T-cell (primary cell): ENCODE measurements around the gene DOC2A. TPM values are rescaled to one million over a fixed set of nuclear protein-coding genes. Genes with fewer than 3 reads are reported as not detected.
"Not testable (repeated sequence)": the region's sequence is repeated elsewhere in the genome, so short reads cannot be mapped to it uniquely, and the experiment has no call there.

Experiments
- ATAC-seq, 4 experiments: fragments of 200-7000 bp in 3 of 4; fragments of 150-1000 bp in 1 of 4; cut with Tn5 transposase; replicated peaks in 1 of 4; 1 replicate in 3 of 4; 2 replicates in 1 of 4; pipeline ENCODE4 v1.10.0; 2021; ENCODE audit warnings: moderate library complexity in 3 of 4, mild to moderate bottlenecking in 2 of 4, moderate number of reproducible peaks in 1 of 4
- CTCF ChIA-PET, 2 donors: fragments of 300-600 bp; sonication (Branson Sonifier 250); formaldehyde crosslinking; loops; one replicate each; lab custom pipeline; 2022; ENCODE audit warnings: antibody characterized with exemption in 2 of 2; lab: Charles Lee
- POLR2A ChIA-PET, 2 donors: fragments of 300-600 bp; sonication (Branson Sonifier 250); formaldehyde crosslinking; loops; one replicate each; lab custom pipeline; 2022; ENCODE audit warnings: antibody characterized with exemption in 2 of 2; lab: Charles Lee
- DNase-seq, 35 experiments: peaks; one replicate each; pipeline versions ENCODE4 v3.0.0 to v3.0.0-alpha.2; 2013 to 2023
- H3K27ac ChIP-seq: one replicate; pipeline ENCODE4 v1.5.1; 2013; ENCODE audit warnings: low read length
- H3K27me3 ChIP-seq, 2 experiments: replicated peaks in 1 of 2; 1 replicate in 1 of 2; 2 replicates in 1 of 2; pipeline versions ENCODE4 v1.6.1 to v1.7.0; 2013; ENCODE audit warnings: low read length in 1 of 2, mixed read lengths in 1 of 2; ENCODE audit not compliant: control insufficient read depth in 2 of 2, insufficient read depth in 2 of 2; ENCODE audit errors: extremely low read depth in 1 of 2
- H3K36me3 ChIP-seq, 2 donors: 1 replicate in 1 of 2; 2 replicates in 1 of 2; pipeline versions ENCODE4 v1.6.1 to v1.7.0; 2013; ENCODE audit warnings: low read length in 1 of 2; ENCODE audit not compliant: control insufficient read depth in 2 of 2, insufficient read depth in 1 of 2; ENCODE audit errors: extremely low read depth in 1 of 2
- H3K4me1 ChIP-seq, 2 experiments: 1 replicate in 1 of 2; 2 replicates in 1 of 2; pipeline versions ENCODE4 v1.6.1 to v1.7.0; 2013; ENCODE audit warnings: low read length in 2 of 2, mixed read lengths in 1 of 2; ENCODE audit not compliant: insufficient read depth in 2 of 2, control insufficient read depth in 1 of 2; ENCODE audit errors: extremely low read depth in 1 of 2
- H3K4me3 ChIP-seq, 2 donors: 1 replicate in 1 of 2; 2 replicates in 1 of 2; pipeline versions ENCODE4 v1.5.1 to v1.7.0; 2013; ENCODE audit warnings: mild to moderate bottlenecking in 2 of 2, low read length in 1 of 2, moderate library complexity in 1 of 2; ENCODE audit not compliant: control insufficient read depth in 1 of 2; ENCODE audit errors: extremely low read depth in 1 of 2
- H3K9me3 ChIP-seq: 2 replicates; pipeline ENCODE4 v1.7.0; 2013
- H3K27ac Mint-ChIP-seq, 2 donors: one replicate each; pipeline ENCODE4 v1.8.0; 2020 to 2021; ENCODE audit warnings: mild to moderate bottlenecking in 2 of 2, mixed read lengths in 2 of 2
- H3K27me3 Mint-ChIP-seq, 2 donors: one replicate each; pipeline ENCODE4 v1.8.0; 2021 to 2022; ENCODE audit warnings: mixed read lengths in 2 of 2
- H3K36me3 Mint-ChIP-seq: one replicate; pipeline ENCODE4 v1.8.0; 2021; ENCODE audit warnings: mixed read lengths
- H3K4me1 Mint-ChIP-seq, 3 donors: one replicate each; pipeline ENCODE4 v1.8.0; 2020 to 2022; ENCODE audit warnings: mixed read lengths in 3 of 3, mild to moderate bottlenecking in 1 of 3
- H3K4me3 Mint-ChIP-seq, 3 donors: one replicate each; pipeline ENCODE4 v1.8.0; 2020 to 2022; ENCODE audit warnings: mild to moderate bottlenecking in 3 of 3, mixed read lengths in 3 of 3, moderate library complexity in 3 of 3
- H3K9me3 Mint-ChIP-seq, 3 donors: one replicate each; pipeline ENCODE4 v1.8.0; 2020 to 2022; ENCODE audit warnings: mixed read lengths in 3 of 3
- WGBS: methylation state at CpG from one replicate; pipeline ENCODE4 v1.1.5; 2013; ENCODE audit warnings: missing lambda C conversion rate; ENCODE audit not compliant: insufficient coverage; 5-methylcytosine and 5-hydroxymethylcytosine counted together
- total RNA-seq, 35 experiments: library from RNA in 6 of 35; stranded (reverse) in 6 of 35; fragments of 120-200 nt in 1 of 35; gene quantifications; one replicate each; pipeline versions ENCODE4 v1.2.1 to v1.2.4 and lab custom pipeline; 2013 to 2026

The DOC2A gene
- total RNA-seq, 5 donors from 2014 or later (not counting 1 experiment from before 2014, with no cell fraction given), result 0.15 to 0.38 (median 0.26) TPM; not detected in 1

- no peak overlapping the region for H3K4me3 Mint-ChIP-seq
- no peak for DNase-seq
- Histone ChIP-seq H3K36me3 (no peaks in the 10 kb centered on the region), H3K4me1 (peaks cover 4 to 15% of the 10 kb centered on the region in 2 experiments), H3K27me3 (peaks cover 0 to 76% of the 10 kb centered on the region in 2 experiments), H3K4me3 (no peak overlapping the region), H3K9me3 (no peaks in the 10 kb centered on the region), H3K27ac (no peak overlapping the region)
- H3K27me3 Mint-ChIP-seq, result peaks cover 22 to 35% of the 10 kb centered on the region in 2 donors
- CTCF ChIA-PET, result no interaction called here
- ATAC-seq, result no peak
- POLR2A ChIA-PET, result no interaction called here
- peaks cover 10 to 11% (median 11%) of the 10 kb centered on the region in 3 donors for H3K4me1 Mint-ChIP-seq
- H3K36me3 Mint-ChIP-seq, result no peaks in the 10 kb centered on the region
- no peaks in the 10 kb centered on the region for H3K9me3 Mint-ChIP-seq
- no peak overlapping the region for H3K27ac Mint-ChIP-seq
- WGBS, result 90% methylated on average over 2 of the region's 16 CpGs
Observed at GRCh38 chr16:30024451-30024850, 13.6 kb upstream of the DOC2A start.

DNA sequence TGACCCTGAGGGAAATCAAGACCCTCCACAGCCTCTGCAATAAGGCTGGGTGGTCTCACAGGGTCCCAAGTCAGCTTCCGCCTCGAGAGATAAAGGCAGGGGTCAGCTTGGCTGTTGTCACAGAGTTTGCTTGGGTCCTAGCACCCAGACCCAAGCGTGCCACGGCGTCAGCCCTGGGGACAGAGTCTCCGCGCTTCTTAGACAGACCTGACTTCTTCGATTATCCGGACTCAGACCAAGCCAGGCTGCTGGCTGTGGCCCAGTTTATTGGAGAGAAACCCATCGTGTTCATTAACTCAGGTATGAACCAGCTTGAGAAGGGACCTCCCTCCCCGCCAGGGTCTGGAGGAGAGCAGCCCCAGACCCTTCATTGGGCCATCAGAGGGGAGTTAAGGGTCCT lies 12.8 kb upstream of the DOC2A start:
- ATAC-seq (no peak), DNase-seq (no peak)
- Mint-ChIP-seq H3K36me3 (no peaks in the 10 kb centered on the region), H3K27ac (no peak overlapping the region), H3K4me1 (peaks cover 8 to 11% (median 9%) of the 10 kb centered on the region in 3 donors), H3K9me3 (no peaks in the 10 kb centered on the region), H3K27me3 (peaks cover 18 to 31% of the 10 kb centered on the region in 2 donors), H3K4me3 (no peak overlapping the region)
- Histone ChIP-seq H3K9me3 (no peaks in the 10 kb centered on the region), H3K27me3 (peaks cover 0 to 67% of the 10 kb centered on the region in 2 experiments), H3K27ac (no peak overlapping the region), H3K4me1 (peaks cover 4 to 15% of the 10 kb centered on the region in 2 experiments), H3K36me3 (no peaks in the 10 kb centered on the region), H3K4me3 (no peak overlapping the region)
- POLR2A ChIA-PET, result no interaction called here
- CTCF ChIA-PET, result no interaction called here
- 87% methylated on average over 10 of the region's 11 CpGs for WGBS

GRCh38 chr16:30022887-30023286 lies 12.1 kb upstream of the DOC2A start, which contains the start of gene C16orf92:
TSS of gene C16orf92 (plus strand) at chr16:30023198. CDS start at chr16:30023341, 143 bp downstream.
- Histone ChIP-seq H3K4me1 (peaks cover 4 to 13% of the 10 kb centered on the region in 2 experiments), H3K9me3 (no peaks in the 10 kb centered on the region), H3K27me3 (peaks cover 0 to 60% of the 10 kb centered on the region in 2 experiments), H3K27ac (no peak within 1 kb of the TSS), H3K4me3 (no peak within 1 kb of the TSS), H3K36me3 (no peaks in the 10 kb centered on the region)
- no peaks in the 10 kb centered on the region for H3K36me3 Mint-ChIP-seq
- H3K4me1 Mint-ChIP-seq, result peaks cover 8 to 11% (median 9%) of the 10 kb centered on the region in 3 donors
- no peak for ATAC-seq
- H3K9me3 Mint-ChIP-seq, result no peaks in the 10 kb centered on the region
- no peak within 1 kb of the TSS for H3K4me3 Mint-ChIP-seq
- H3K27ac Mint-ChIP-seq, result no peak within 1 kb of the TSS
- H3K27me3 Mint-ChIP-seq, result peaks cover 14 to 24% of the 10 kb centered on the region in 2 donors
- DNase-seq, result no peak
- WGBS, result 100% methylated on average over 2 of the region's 6 CpGs
- CTCF ChIA-PET, result no interaction called here
- POLR2A ChIA-PET, result no interaction called here

DNA sequence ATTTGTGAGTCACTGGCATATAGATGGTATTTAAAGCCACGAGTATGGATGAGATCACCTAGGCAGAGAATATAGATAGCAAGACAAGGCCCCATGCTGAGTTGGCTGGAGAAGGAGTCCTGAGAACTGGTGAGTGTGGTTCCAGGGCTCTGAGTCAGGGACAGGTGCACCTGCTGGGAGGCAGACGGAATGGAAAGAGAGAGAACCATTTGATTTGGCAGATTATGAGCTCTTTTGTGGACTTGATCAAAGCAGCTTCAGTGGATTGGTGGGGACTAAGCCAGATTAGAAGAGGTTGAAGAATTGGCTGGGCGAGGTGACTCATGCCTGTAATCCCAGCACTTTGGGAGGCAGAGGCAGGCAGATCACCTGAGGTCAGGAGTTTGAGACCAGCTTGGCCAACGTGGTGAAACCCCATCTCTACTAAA lies 7.9 kb upstream of the DOC2A start:
- H3K36me3 ChIP-seq, result no peaks in the 10 kb centered on the region
- no peak overlapping the region for H3K27ac ChIP-seq
- H3K36me3 Mint-ChIP-seq, result no peaks in the 10 kb centered on the region
- H3K4me1 ChIP-seq, result peaks cover 4 to 13% of the 10 kb centered on the region in 2 experiments
- WGBS, result 53% methylated on average over 2 of the region's 4 CpGs
- no peak overlapping the region for H3K27ac Mint-ChIP-seq
- CTCF ChIA-PET, result no interaction called here
- H3K4me1 Mint-ChIP-seq, result peaks cover 6 to 11% (median 9%) of the 10 kb centered on the region in 3 donors
- H3K9me3 Mint-ChIP-seq, result no peaks in the 10 kb centered on the region
- H3K27me3 ChIP-seq, result peaks cover 0 to 23% of the 10 kb centered on the region in 2 experiments
- H3K4me3 Mint-ChIP-seq, result peak overlapping the region in 1 of 3 donors; percentile 9
- H3K4me3 ChIP-seq, result no peak overlapping the region
- H3K27me3 Mint-ChIP-seq, result no peaks in the 10 kb centered on the region
- DNase-seq (no peak), ATAC-seq (no peak)
- H3K9me3 ChIP-seq, result no peaks in the 10 kb centered on the region
- POLR2A ChIA-PET, result no interaction called here

DNA sequence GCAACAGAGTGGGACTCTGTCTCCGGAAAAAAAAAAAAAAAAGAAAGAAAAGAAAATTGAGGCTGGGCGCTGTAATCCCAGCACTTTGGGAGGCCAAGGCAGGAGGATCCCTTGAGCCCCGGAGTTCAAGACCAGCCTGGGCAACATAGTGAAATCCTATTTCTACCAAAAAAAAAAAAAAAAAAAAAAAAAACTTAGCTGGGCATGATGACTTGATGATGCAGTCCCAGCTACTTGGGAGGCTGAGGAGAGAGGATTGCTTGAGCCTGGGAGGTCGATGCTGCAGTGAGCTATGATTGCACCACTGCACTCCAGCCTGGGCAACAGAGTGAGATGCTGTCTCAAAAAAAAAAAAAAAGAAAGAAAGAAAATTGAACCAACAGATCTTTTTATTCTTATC lies 7.1 kb upstream of the DOC2A start:
- H3K27ac Mint-ChIP-seq, H3K27me3 Mint-ChIP-seq, H3K4me3 ChIP-seq, H3K27ac ChIP-seq, DNase-seq, ATAC-seq, H3K9me3 ChIP-seq, H3K4me3 Mint-ChIP-seq, CTCF ChIA-PET, H3K36me3 ChIP-seq, H3K36me3 Mint-ChIP-seq, H3K9me3 Mint-ChIP-seq: not testable (repeated sequence)
- peaks cover 6 to 11% (median 9%) of the 10 kb centered on the region in 3 donors for H3K4me1 Mint-ChIP-seq
- H3K4me1 ChIP-seq, result peaks cover 4 to 13% of the 10 kb centered on the region in 2 experiments
- WGBS, result no CpG with 5 or more reads among the region's 4 CpGs
- POLR2A ChIA-PET, result interaction anchor here in 1 of 2 donors (0.7 kb wide), 2 partner anchors 42 to 317 kb away, joined by 4 to 6 read pairs; no protein-coding TSS in a partner anchor
- peaks cover 0 to 21% of the 10 kb centered on the region in 2 experiments for H3K27me3 ChIP-seq

DNA sequence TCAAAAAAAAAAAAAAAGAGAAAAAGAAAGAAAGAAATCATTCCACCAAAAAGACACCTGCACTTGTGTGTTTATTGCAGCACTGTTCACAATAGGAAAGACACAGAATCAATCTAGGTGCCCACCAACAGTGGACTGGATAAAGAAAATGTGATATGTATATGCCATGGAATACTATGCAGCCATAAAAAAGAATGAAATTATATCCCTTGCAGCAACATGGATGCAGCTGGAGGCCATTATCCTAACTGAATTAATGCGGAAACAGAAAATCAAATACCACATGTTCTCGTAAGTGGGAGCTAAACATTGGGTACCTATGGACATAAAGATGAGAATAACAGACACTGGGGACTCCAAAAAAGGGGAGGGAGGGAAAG lies 6.4 kb upstream of the DOC2A start:
- H3K9me3 ChIP-seq, result no peaks in the 10 kb centered on the region
- H3K36me3 ChIP-seq, result no peaks in the 10 kb centered on the region
- H3K4me3 ChIP-seq, result no peak overlapping the region
- ChIA-PET POLR2A (interaction anchor here in 1 of 2 donors (0.7 kb wide), 1 partner anchor 42 kb away, joined by 6 read pairs; no protein-coding TSS in a partner anchor), CTCF (no interaction called here)
- H3K36me3 Mint-ChIP-seq, result no peaks in the 10 kb centered on the region
- peaks cover 0 to 27% of the 10 kb centered on the region in 2 experiments for H3K27me3 ChIP-seq
- no peak overlapping the region for H3K27ac ChIP-seq
- H3K27me3 Mint-ChIP-seq, result no peaks in the 10 kb centered on the region
- WGBS, result no CpG with 5 or more reads among the region's 2 CpGs
- DNase-seq, result no peak
- no peaks in the 10 kb centered on the region for H3K9me3 Mint-ChIP-seq
- peaks cover 4 to 13% of the 10 kb centered on the region in 2 experiments for H3K4me1 ChIP-seq
- no peak overlapping the region for H3K4me3 Mint-ChIP-seq
- ATAC-seq, result no peak
- no peak overlapping the region for H3K27ac Mint-ChIP-seq
- peaks cover 6 to 11% (median 9%) of the 10 kb centered on the region in 3 donors for H3K4me1 Mint-ChIP-seq
